Fibroblast of lung (primary cell): ENCODE results near the gene TSPAN11. TPM values are rescaled to one million over a fixed set of nuclear protein-coding genes. Genes with fewer than 3 reads are reported as not detected.

Experiments used
- DNase-seq, 2 donors: peaks; one replicate each; pipeline versions ENCODE4 v3.0.0 to v3.0.0-alpha.2; 2010; ENCODE audit warnings: low read depth in 2 of 2
- H2AFZ ChIP-seq: 2 replicates; pipeline ENCODE4 v1.5.1; 2012; ENCODE audit warnings: low read length, control low read depth, inconsistent platforms
- H3K27ac ChIP-seq: 2 replicates; pipeline ENCODE4 v1.5.1; 2011; ENCODE audit warnings: low read length, control low read depth; ENCODE audit not compliant: insufficient read depth
- H3K27me3 ChIP-seq: 2 replicates; pipeline ENCODE4 v1.5.1; 2011; ENCODE audit warnings: mild to moderate bottlenecking, low read length; ENCODE audit not compliant: control insufficient read depth, insufficient read depth
- H3K36me3 ChIP-seq: 2 replicates; pipeline ENCODE4 v1.5.1; 2011; ENCODE audit warnings: low read length; ENCODE audit not compliant: control insufficient read depth, insufficient read depth
- H3K4me1 ChIP-seq: 2 replicates; pipeline ENCODE4 v1.5.1; 2011; ENCODE audit warnings: low read length; ENCODE audit not compliant: control insufficient read depth, insufficient read depth; ENCODE audit errors: extremely low read depth
- H3K4me2 ChIP-seq: 2 replicates; pipeline ENCODE4 v1.5.1; 2011; ENCODE audit warnings: low read length, control low read depth; ENCODE audit not compliant: insufficient read depth; ENCODE audit errors: extremely low read depth
- H3K4me3 ChIP-seq, 4 experiments: fragments of 200-600 bp in 1 of 4; sonication (generic) in 1 of 4; replicated peaks in 1 of 4; 2 replicates each; pipeline ENCODE4 v1.5.1; 2011 to 2016; ENCODE audit warnings: low read length in 4 of 4, low read depth in 3 of 4, mild to moderate bottlenecking in 3 of 4, control low read depth in 2 of 4, inconsistent platforms in 1 of 4, mixed read lengths in 1 of 4; ENCODE audit not compliant: insufficient read depth in 1 of 4; ENCODE audit errors: control extremely low read depth in 1 of 4
- H3K79me2 ChIP-seq: 2 replicates; pipeline ENCODE4 v1.5.1; 2012; ENCODE audit warnings: mild to moderate bottlenecking, low read length, inconsistent platforms; ENCODE audit not compliant: control insufficient read depth, insufficient read depth
- H3K9ac ChIP-seq: 2 replicates; pipeline ENCODE4 v1.5.1; 2011; ENCODE audit warnings: mild to moderate bottlenecking, low read length, control low read depth; ENCODE audit not compliant: insufficient read depth
- H3K9me3 ChIP-seq: 2 replicates; pipeline ENCODE4 v1.5.1; 2012; ENCODE audit warnings: low read depth, low read length; ENCODE audit not compliant: control insufficient read depth, insufficient read depth
- H4K20me1 ChIP-seq: 2 replicates; pipeline ENCODE4 v1.5.1; 2011; ENCODE audit warnings: low read length; ENCODE audit not compliant: control insufficient read depth, insufficient read depth; ENCODE audit errors: extremely low read depth
- CTCF ChIP-seq, 2 donors: IDR thresholded peaks in 1 of 2; conservative IDR thresholded peaks in 1 of 2; 1 replicate in 1 of 2; 2 replicates in 1 of 2; pipeline ENCODE4 v1.5.1; 2011 to 2012; ENCODE audit warnings: low read length in 2 of 2, control low read depth in 1 of 2, inconsistent platforms in 1 of 2, low read depth in 1 of 2, mild to moderate bottlenecking in 1 of 2
- EZH2 ChIP-seq: IDR thresholded peaks from 2 replicates; pipeline ENCODE4 v1.5.1; 2012; ENCODE audit warnings: low read length, control low read depth, mild to moderate bottlenecking; ENCODE audit errors: missing control alignments
- polyA plus RNA-seq, 2 donors: library from polyadenylated mRNA; depleted of rRNA in 1 of 2; stranded (reverse) in 1 of 2; unstranded in 1 of 2; fragments of >200 nt; gene quantifications; 2 replicates each; pipeline ENCODE4 v1.2.1, GENCODE V29; 2011 to 2012; ENCODE audit warnings: missing spikeins in 1 of 2
- total RNA-seq: library from RNA; depleted of rRNA; stranded (reverse); fragments of >200 nt; gene quantifications from 2 replicates; pipeline ENCODE4 v1.2.1, GENCODE V29; 2014

TSPAN11 gene
- total and polyA plus RNA-seq, 2 donors (not counting 1 experiment from before 2014, with no cell fraction given): 0.02 to 2.6 TPM

- no peaks in the 10 kb centered on the region for H3K36me3 ChIP-seq
- TF ChIP-seq CTCF (conservative IDR thresholded peaks at IDR 0.05 in 1 of 2, IDR thresholded peaks at IDR 0.05 in 1 of 2; ENCODE audit: low read depth in 1 of 2, low read length in 2 of 2) (no peak), EZH2 (no peak)
These were observed 24.0 kb upstream of the TSPAN11 start for GRCh38 chr12:30902596-30902995.

DNA sequence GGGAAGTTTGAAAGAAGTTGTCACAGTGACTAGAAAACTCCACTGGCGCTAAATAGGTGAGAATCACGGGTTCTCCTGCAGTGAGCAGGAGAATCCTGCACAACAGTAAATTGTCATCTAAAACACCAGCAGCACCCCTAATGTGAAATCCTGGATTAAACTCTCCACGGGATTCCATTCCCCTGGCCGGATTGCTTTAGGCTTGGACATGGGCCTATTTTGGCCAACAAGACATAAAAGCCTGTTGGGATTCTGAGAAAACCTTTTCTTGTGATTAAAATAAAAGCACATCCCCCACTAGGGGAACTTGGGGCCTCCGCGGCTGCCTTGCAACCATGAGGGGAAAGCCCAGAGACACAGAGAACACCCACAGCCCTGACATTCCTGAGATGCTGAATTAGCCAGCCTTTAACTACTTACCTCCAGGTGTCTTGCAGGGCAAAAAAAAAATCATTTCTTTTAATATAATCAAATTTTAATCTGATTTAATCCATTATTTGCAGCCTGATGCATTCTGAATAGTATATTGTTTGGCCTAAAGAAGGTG lies 21.0 kb upstream of the TSPAN11 start:
- no peaks in the 10 kb centered on the region for H3K4me1 ChIP-seq

More at GRCh38 chr12:30902596-30902995, 24.0 kb upstream of the TSPAN11 start:
- H4K20me1 ChIP-seq: no peaks in the 10 kb centered on the region
- H3K27ac ChIP-seq: no peak overlapping the region
- no peaks in the 10 kb centered on the region for H3K27me3 ChIP-seq
- H3K4me1 ChIP-seq: no peaks in the 10 kb centered on the region
- no peak for DNase-seq
- H2AFZ ChIP-seq: no peak overlapping the region
- H3K4me3 ChIP-seq: no peak overlapping the region
- no peak overlapping the region for H3K4me2 ChIP-seq
- no peak overlapping the region for H3K9ac ChIP-seq
- H3K79me2 ChIP-seq: no peaks in the 10 kb centered on the region
- no peaks in the 10 kb centered on the region for H3K9me3 ChIP-seq

GRCh38 chr12:30908076-30908721 lies 18.3 kb upstream of the TSPAN11 start:
- Histone ChIP-seq H3K27ac (no peak overlapping the region), H3K36me3 (no peaks in the 10 kb centered on the region), H4K20me1 (no peaks in the 10 kb centered on the region), H3K27me3 (no peaks in the 10 kb centered on the region), H3K4me3 (no peak overlapping the region), H3K4me2 (peak overlapping the region; percentile 9), H3K9ac (no peak overlapping the region), H2AFZ (no peak overlapping the region), H3K79me2 (no peaks in the 10 kb centered on the region), H3K4me1 (no peaks in the 10 kb centered on the region), H3K9me3 (no peaks in the 10 kb centered on the region)
- no peak for TF ChIP-seq CTCF (conservative IDR thresholded peaks at IDR 0.05 in 1 of 2, IDR thresholded peaks at IDR 0.05 in 1 of 2; ENCODE audit: low read depth in 1 of 2, low read length in 2 of 2)
- no peak for TF ChIP-seq EZH2
- DNase-seq: no peak

More for the DNA sequence above, 21.0 kb upstream of the TSPAN11 start:
- DNase-seq: no peak
- no peak overlapping the region for H3K4me2 ChIP-seq
- H2AFZ ChIP-seq: no peak overlapping the region
- H4K20me1 ChIP-seq: no peaks in the 10 kb centered on the region
- H3K36me3 ChIP-seq: no peaks in the 10 kb centered on the region
- no peaks in the 10 kb centered on the region for H3K9me3 ChIP-seq
- no peaks in the 10 kb centered on the region for H3K27me3 ChIP-seq
- H3K9ac ChIP-seq: no peak overlapping the region
- no peaks in the 10 kb centered on the region for H3K79me2 ChIP-seq
- no peak overlapping the region for H3K4me3 ChIP-seq
- H3K27ac ChIP-seq: no peak overlapping the region
- TF ChIP-seq EZH2 (no peak), CTCF (conservative IDR thresholded peaks at IDR 0.05 in 1 of 2, IDR thresholded peaks at IDR 0.05 in 1 of 2; ENCODE audit: low read depth in 1 of 2, low read length in 2 of 2) (no peak)
